A673 (cell line): ENCODE data around the gene GPR31.

Experiments
- CTCF ChIP-seq: fragments of 300-800, 200-600 bp; sonication (generic); conservative IDR thresholded peaks from 2 replicates; pipeline ENCODE4 v1.5.1; 2017; ENCODE audit warnings: low read depth, mild to moderate bottlenecking, antibody characterized with exemption, low read length, moderate library complexity, mixed read lengths
- EZH2 ChIP-seq: fragments of 200-600 bp; sonication (generic); IDR thresholded peaks from 2 replicates; pipeline ENCODE4 v1.6.1; 2017; ENCODE audit warnings: borderline replicate concordance, low read depth, mild to moderate bottlenecking, mixed read lengths, antibody characterized with exemption, low read length; ENCODE audit not compliant: poor library complexity, severe bottlenecking

GRCh38 chr6:167153521-167153959 is 4.2 kb downstream of the GPR31 start:
- TF ChIP-seq CTCF (no peak), EZH2 (no peak)
